Measurements from ENCODE around the gene FCHSD2.

The FCHSD2 gene

DNA sequence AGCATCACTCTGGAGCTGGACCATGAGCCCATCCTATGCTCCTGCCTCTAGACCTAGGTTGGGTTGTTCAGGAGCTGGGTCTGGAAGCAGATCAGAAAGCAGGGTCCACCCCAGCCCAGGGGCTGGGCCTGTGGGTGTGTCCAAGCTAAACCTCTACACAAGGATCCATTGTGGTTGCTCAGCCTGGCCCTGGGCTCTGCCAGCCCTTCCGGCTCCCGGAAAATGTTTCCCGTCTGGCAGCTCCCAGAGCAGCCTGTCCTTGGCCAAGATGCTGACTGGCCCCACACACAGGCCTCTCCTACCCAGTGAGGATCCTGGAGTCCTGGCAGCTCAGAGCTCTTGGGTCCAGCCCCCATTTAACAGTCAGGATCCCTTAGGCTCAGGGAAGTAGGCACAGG, 35.3 kb upstream of the FCHSD2 start:
- Mint-ChIP-seq H3K27ac (no peak overlapping the region), H3K4me1 (ENCODE audit: low read depth) (no peaks in the 10 kb centered on the region), H3K4me3 (no peak overlapping the region), H3K27me3 (no peaks in the 10 kb centered on the region), H3K36me3 (ENCODE audit: low read depth) (no peaks in the 10 kb centered on the region), H3K9me3 (no peaks in the 10 kb centered on the region)
- no peak for DNase-seq

DNA sequence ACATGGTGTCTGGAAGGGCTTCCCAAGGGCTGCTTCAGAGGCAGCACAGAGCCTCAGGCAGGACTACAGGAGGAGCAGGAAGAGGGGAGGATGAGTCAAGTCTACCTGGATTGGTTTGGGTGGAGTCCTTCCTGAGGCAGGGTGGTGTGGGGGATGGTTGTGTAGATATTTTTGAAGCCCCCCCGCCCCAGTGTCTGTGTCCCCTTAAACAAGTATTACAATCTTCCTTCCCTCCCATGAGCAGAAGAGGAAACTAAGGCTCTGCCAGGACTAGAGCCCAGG, 34.7 kb upstream of the FCHSD2 start:
- DNase-seq, result no peak
- Mint-ChIP-seq H3K27ac (no peak overlapping the region), H3K36me3 (ENCODE audit: low read depth) (no peaks in the 10 kb centered on the region), H3K4me1 (ENCODE audit: low read depth) (no peaks in the 10 kb centered on the region), H3K4me3 (no peak overlapping the region), H3K27me3 (no peaks in the 10 kb centered on the region), H3K9me3 (no peaks in the 10 kb centered on the region)

DNA sequence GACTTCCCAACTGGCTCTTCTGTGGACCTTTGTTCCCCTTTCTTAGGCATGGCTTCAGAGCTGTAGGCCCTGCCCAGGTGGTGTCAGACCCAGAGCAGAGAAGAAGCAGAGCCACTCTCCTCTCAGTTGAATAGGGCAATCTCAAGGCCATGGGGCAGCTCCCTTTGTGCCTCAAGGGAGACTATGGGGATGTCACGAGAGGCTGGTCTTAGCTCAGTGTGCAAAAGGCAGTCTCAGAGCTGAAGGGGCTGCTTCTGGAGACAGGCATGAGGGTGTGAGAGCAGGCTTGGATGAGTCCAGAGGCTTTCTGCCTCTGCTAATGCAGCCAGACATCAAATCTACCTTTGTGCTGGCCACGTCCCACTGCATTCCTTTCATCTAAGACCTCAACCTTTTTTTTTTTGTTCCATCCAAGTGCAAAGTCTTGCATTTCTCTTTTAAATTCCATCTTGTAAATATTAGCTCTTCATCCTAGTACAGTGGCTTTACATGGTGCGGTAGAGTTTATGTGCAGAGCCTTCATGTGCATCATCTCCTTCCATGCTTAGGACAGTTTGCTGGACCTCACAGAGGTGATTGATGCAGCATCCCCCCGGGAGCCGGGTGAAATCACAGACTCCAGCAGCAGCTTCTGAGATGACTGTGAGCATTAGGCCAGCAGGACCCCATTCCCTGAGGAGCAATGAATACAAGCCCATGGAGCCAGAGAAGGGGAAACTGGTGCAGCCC, 34.2 kb upstream of the FCHSD2 start:
- Mint-ChIP-seq H3K4me1 (ENCODE audit: low read depth) (no peaks in the 10 kb centered on the region), H3K36me3 (ENCODE audit: low read depth) (no peaks in the 10 kb centered on the region), H3K4me3 (no peak overlapping the region), H3K9me3 (no peaks in the 10 kb centered on the region), H3K27me3 (no peaks in the 10 kb centered on the region), H3K27ac (no peak overlapping the region)
- no peak for DNase-seq

- no peak for DNase-seq
- Mint-ChIP-seq H3K27me3 (no peaks in the 10 kb centered on the region), H3K36me3 (ENCODE audit: low read depth) (no peaks in the 10 kb centered on the region), H3K9me3 (no peaks in the 10 kb centered on the region), H3K27ac (no peak overlapping the region), H3K4me3 (no peak overlapping the region), H3K4me1 (ENCODE audit: low read depth) (no peaks in the 10 kb centered on the region)
Measured at GRCh38 chr11:73175551-73176144, 33.5 kb upstream of the FCHSD2 start.

GRCh38 chr11:73174495-73174791, 32.3 kb upstream of the FCHSD2 start:
- no peaks in the 10 kb centered on the region for H3K36me3 Mint-ChIP-seq (ENCODE audit: low read depth)
- no peaks in the 10 kb centered on the region for H3K27me3 Mint-ChIP-seq
- H3K9me3 Mint-ChIP-seq, result no peaks in the 10 kb centered on the region
- H3K4me1 Mint-ChIP-seq (ENCODE audit: low read depth), result no peaks in the 10 kb centered on the region
- DNase-seq, result no peak
- no peak overlapping the region for H3K4me3 Mint-ChIP-seq
- H3K27ac Mint-ChIP-seq, result no peak overlapping the region

GRCh38 chr11:73173755-73174494, 31.8 kb upstream of the FCHSD2 start:
- Mint-ChIP-seq H3K4me3 (no peak overlapping the region), H3K9me3 (no peaks in the 10 kb centered on the region), H3K36me3 (ENCODE audit: low read depth) (no peaks in the 10 kb centered on the region), H3K27ac (no peak overlapping the region), H3K27me3 (no peaks in the 10 kb centered on the region), H3K4me1 (ENCODE audit: low read depth) (no peaks in the 10 kb centered on the region)
- DNase-seq, result no peak

- no peaks in the 10 kb centered on the region for H3K4me1 Mint-ChIP-seq (ENCODE audit: low read depth)
- H3K4me3 Mint-ChIP-seq, result no peak overlapping the region
- H3K36me3 Mint-ChIP-seq (ENCODE audit: low read depth), result no peaks in the 10 kb centered on the region
- no peak overlapping the region for H3K27ac Mint-ChIP-seq
- H3K9me3 Mint-ChIP-seq, result no peaks in the 10 kb centered on the region
- no peak for DNase-seq
- no peaks in the 10 kb centered on the region for H3K27me3 Mint-ChIP-seq
Measured at GRCh38 chr11:73172992-73173656, 31.0 kb upstream of the FCHSD2 start.

DNA sequence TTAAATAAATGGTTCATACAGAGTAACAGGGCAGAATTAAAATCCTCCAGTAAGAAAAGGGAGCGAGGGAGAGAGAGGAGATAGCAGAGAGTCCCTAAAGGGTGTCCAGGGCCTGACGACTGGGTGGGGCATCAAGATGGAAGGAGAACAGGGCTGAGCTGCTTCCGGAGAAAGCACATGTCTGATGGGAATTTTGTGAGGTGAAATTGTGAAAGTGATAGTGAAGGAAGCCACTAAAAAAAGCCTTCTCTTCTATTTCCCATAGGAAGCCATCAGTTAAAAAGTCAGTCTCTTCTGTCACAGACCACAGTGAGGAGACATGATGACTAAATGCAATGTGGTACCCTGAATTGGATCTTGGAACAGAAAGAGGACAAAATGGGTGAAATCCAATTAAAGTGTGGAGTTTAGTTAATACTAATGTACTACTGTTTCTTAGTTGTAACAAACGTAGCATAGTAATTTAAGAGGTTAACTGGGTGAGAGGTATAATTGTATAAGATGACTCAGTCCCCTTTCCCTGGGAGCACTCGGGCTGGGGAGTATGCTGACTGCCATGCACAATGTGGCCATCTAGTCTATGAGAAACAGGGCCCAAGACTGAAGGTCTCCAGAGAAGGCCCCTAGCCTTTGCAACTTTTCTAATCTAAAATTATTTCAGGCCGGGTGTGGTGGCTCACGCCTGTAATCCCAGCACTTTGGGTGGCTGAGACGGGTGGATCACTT, 29.5 kb upstream of the FCHSD2 start:
- Mint-ChIP-seq H3K27ac (no peak overlapping the region), H3K27me3 (no peaks in the 10 kb centered on the region), H3K4me1 (ENCODE audit: low read depth) (no peaks in the 10 kb centered on the region), H3K36me3 (ENCODE audit: low read depth) (no peaks in the 10 kb centered on the region), H3K9me3 (no peaks in the 10 kb centered on the region), H3K4me3 (no peak overlapping the region)
- no peak for DNase-seq

GRCh38 chr11:73170140-73170539, 28.0 kb upstream of the FCHSD2 start:
- DNase-seq, result no peak
- H3K9me3 Mint-ChIP-seq, result no peaks in the 10 kb centered on the region
- H3K27me3 Mint-ChIP-seq, result no peaks in the 10 kb centered on the region
- H3K4me1 Mint-ChIP-seq (ENCODE audit: low read depth), result no peaks in the 10 kb centered on the region
- H3K36me3 Mint-ChIP-seq (ENCODE audit: low read depth), result no peaks in the 10 kb centered on the region
- H3K4me3 Mint-ChIP-seq, result no peak overlapping the region
- no peak overlapping the region for H3K27ac Mint-ChIP-seq

DNA sequence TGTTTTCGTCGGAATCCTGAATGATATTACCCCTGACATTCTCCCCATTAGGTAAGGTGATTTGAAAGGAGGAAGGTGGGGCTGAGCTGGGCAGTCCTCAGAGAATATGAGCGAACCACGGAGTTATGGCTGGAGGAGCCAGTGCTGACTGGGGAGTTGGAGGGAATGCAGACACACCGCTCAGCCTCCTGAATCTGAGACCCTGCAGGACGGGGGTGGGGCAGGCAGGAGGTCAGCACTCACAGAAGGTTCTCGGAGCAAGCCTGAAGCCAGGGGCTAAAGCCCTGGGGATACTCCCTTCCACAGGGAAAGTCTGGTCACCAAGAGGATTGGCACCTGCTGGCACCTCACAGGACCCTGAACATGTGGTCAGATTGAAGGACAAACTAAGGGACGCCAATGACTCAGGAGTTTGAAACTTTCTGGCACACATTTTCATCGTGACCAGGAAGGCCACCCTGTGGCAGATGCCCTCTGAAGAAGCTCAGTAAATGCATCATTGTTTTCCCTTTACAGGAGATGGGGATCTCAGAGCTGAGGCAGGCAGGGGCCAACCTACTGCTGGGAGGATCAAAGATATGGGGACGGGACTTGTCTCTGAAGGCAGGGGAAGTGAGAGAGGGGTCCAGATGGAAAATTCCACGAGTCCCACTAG, 26.9 kb upstream of the FCHSD2 start:
- no peaks in the 10 kb centered on the region for H3K36me3 Mint-ChIP-seq (ENCODE audit: low read depth)
- DNase-seq, result no peak
- H3K4me3 Mint-ChIP-seq, result no peak overlapping the region
- H3K27ac Mint-ChIP-seq, result no peak overlapping the region
- no peaks in the 10 kb centered on the region for H3K4me1 Mint-ChIP-seq (ENCODE audit: low read depth)
- no peaks in the 10 kb centered on the region for H3K27me3 Mint-ChIP-seq
- no peaks in the 10 kb centered on the region for H3K9me3 Mint-ChIP-seq

GRCh38 chr11:73167363-73167954, 25.3 kb upstream of the FCHSD2 start:
- no peak overlapping the region for H3K4me3 Mint-ChIP-seq
- no peaks in the 10 kb centered on the region for H3K4me1 Mint-ChIP-seq (ENCODE audit: low read depth)
- DNase-seq, result no peak
- no peaks in the 10 kb centered on the region for H3K36me3 Mint-ChIP-seq (ENCODE audit: low read depth)
- H3K27ac Mint-ChIP-seq, result no peak overlapping the region
- H3K9me3 Mint-ChIP-seq, result no peaks in the 10 kb centered on the region
- no peaks in the 10 kb centered on the region for H3K27me3 Mint-ChIP-seq

DNA sequence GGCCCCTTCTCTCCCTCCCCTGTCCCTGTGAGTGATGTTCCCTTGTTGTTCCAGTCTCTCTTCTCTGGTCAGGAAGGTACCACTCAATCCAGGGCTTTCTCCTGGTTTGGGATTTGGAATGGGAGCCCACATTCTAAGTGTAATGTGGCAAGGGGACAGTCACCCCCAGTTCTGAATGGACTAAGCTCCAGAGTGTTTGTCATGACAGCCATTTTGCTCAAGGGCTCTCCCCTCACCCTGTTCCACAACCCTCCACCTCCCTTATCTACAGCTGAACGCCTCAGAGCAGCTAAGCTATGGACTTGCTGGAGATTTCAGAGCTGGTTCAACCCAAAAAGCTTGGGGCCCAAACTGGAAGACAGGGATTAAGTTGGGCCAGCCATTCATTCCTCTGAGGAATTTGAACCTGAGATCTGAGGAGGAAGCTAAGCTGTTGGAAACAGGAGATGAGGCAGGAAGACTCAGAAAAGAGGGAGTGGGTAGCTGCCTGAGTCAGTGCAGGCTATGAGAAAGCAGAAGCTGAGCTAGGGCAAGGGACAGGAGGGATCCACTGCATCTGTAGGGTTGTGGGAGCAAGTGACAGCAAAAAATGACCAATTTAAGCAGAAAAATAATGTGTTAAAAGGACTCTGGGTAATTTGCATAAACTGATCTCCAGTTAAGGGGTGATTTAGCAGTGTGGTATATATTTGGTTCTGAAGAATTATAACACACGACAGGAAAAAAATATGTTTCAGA, 22.9 kb upstream of the FCHSD2 start:
- H3K4me3 Mint-ChIP-seq, result no peak overlapping the region
- H3K27me3 Mint-ChIP-seq, result no peaks in the 10 kb centered on the region
- H3K27ac Mint-ChIP-seq, result no peak overlapping the region
- H3K4me1 Mint-ChIP-seq (ENCODE audit: low read depth), result no peaks in the 10 kb centered on the region
- H3K9me3 Mint-ChIP-seq, result no peaks in the 10 kb centered on the region
- H3K36me3 Mint-ChIP-seq (ENCODE audit: low read depth), result no peaks in the 10 kb centered on the region
- DNase-seq, result no peak

DNA sequence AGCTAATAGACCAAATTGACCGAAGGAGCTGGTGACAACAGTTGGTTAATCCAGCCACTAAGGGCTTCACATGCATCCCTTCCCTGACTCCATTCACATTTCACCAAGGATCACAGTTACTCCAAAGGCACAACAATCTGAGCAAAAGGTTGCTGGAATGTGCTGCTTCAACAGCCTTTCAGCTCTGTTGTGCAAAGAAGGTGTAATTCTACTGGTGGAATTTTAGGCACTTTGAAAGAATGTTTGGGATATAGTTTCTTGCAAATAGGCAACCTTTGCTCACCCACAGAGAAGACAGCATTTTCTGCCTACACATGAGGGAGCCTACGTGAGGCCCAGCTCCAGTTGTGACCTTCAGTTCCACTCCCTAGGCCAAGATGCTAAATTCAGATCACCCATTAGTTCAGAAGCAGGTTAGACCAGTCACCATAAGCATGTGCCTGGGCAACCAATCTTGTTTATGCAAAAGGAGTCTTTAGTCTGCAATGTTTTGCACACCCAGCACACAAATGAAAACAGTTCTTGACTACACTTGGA, 21.6 kb upstream of the FCHSD2 start:
- Mint-ChIP-seq H3K9me3 (no peaks in the 10 kb centered on the region), H3K27ac (no peak overlapping the region), H3K4me3 (no peak overlapping the region), H3K36me3 (ENCODE audit: low read depth) (no peaks in the 10 kb centered on the region), H3K27me3 (no peaks in the 10 kb centered on the region), H3K4me1 (ENCODE audit: low read depth) (no peaks in the 10 kb centered on the region)
- no peak for DNase-seq
